IMR-90 (cell line): Measurements from ENCODE around the gene NEK6. TPM values are rescaled to one million over a fixed set of nuclear protein-coding genes. Genes with fewer than 3 reads are reported as not detected.
A peak's percentile ranks its signal among the peaks of the same experiment; 100 is the strongest.

ENCODE experiments used
- ATAC-seq: fragments of 200-7000 bp; cut with Tn5 transposase; 2 replicates; pipeline ENCODE4 v1.9.1; 2020; ENCODE audit warnings: low read depth, mild to moderate bottlenecking, moderate library complexity
- BruUV-seq: library from RNA; stranded (reverse); fragments of 400-500 nt; replicated peaks from 2 replicates; lab custom pipeline; 2021; lab: Mats Ljungman, UMichigan
- CTCF ChIA-PET: fragments of 300-600 bp; formaldehyde crosslinking; extraction: SDS; loops from one replicate; lab custom pipeline; 2021; ENCODE audit warnings: antibody characterized with exemption; lab: Yijun Ruan, JAX
- POLR2A ChIA-PET: fragments of 300-600 bp; sonication (Branson Sonifier 250); formaldehyde crosslinking; loops from one replicate; lab custom pipeline; 2022; ENCODE audit warnings: antibody characterized with exemption; ENCODE audit not compliant: unreplicated experiment; lab: Charles Lee
- DNase-seq: peaks from one replicate; pipeline ENCODE4 v3.0.0; 2013
- H2AFZ ChIP-seq: replicated peaks from 2 replicates; pipeline ENCODE3; 2013; ENCODE audit warnings: low read length, mild to moderate bottlenecking; ENCODE audit not compliant: poor library complexity
- H2AK5ac ChIP-seq: 2 replicates; pipeline ENCODE4 v1.6.1; 2013; ENCODE audit warnings: low read depth, low read length, inconsistent platforms
- H2AK9ac ChIP-seq: replicated peaks from 2 replicates; pipeline ENCODE3; 2013; ENCODE audit warnings: mild to moderate bottlenecking, low read depth, low read length, moderate library complexity; ENCODE audit not compliant: poor library complexity
- H2BK120ac ChIP-seq: 2 replicates; pipeline ENCODE4 v1.6.1; 2013; ENCODE audit warnings: low read depth, low read length, inconsistent platforms
- H2BK15ac ChIP-seq: 3 replicates; pipeline ENCODE4 v1.6.1; 2013; ENCODE audit warnings: low read depth, low read length, inconsistent platforms
- H2BK20ac ChIP-seq: 2 replicates; pipeline ENCODE4 v1.6.1; 2013; ENCODE audit warnings: low read depth, mild to moderate bottlenecking, inconsistent platforms, low read length, moderate library complexity
- H2BK5ac ChIP-seq: 2 replicates; pipeline ENCODE4 v1.6.1; 2013; ENCODE audit warnings: mild to moderate bottlenecking, low read depth, low read length, inconsistent platforms; ENCODE audit not compliant: poor library complexity, severe bottlenecking
- H3K14ac ChIP-seq: replicated peaks from 2 replicates; pipeline ENCODE4 v1.6.1; 2013; ENCODE audit warnings: low read depth, low read length, inconsistent platforms
- H3K18ac ChIP-seq: 2 replicates; pipeline ENCODE4 v1.6.1; 2013; ENCODE audit warnings: low read depth, low read length, control low read depth
- H3K23ac ChIP-seq: 2 replicates; pipeline ENCODE4 v1.6.1; 2013; ENCODE audit warnings: low read depth, low read length, inconsistent platforms
- H3K27ac ChIP-seq: 2 replicates; pipeline ENCODE4 v1.5.1; 2013; ENCODE audit warnings: mild to moderate bottlenecking, control low read depth, low read length; ENCODE audit not compliant: insufficient read depth
- H3K27me3 ChIP-seq: 2 replicates; pipeline ENCODE4 v1.6.1; 2013; ENCODE audit warnings: low read length; ENCODE audit not compliant: control insufficient read depth, insufficient read depth
- H3K36me3 ChIP-seq: 2 replicates; pipeline ENCODE4 v1.6.1; 2013; ENCODE audit warnings: low read length, mixed read lengths; ENCODE audit not compliant: control insufficient read depth, insufficient read depth
- H3K4ac ChIP-seq: 2 replicates; pipeline ENCODE4 v1.6.1; 2013; ENCODE audit warnings: low read depth, low read length, inconsistent platforms
- H3K4me1 ChIP-seq: 2 replicates; pipeline ENCODE4 v1.6.1; 2013; ENCODE audit warnings: low read length, mixed read lengths; ENCODE audit not compliant: control insufficient read depth, insufficient read depth
- H3K4me2 ChIP-seq: 2 replicates; pipeline ENCODE4 v1.6.1; 2013; ENCODE audit warnings: low read depth, mild to moderate bottlenecking, control low read depth, low read length, moderate library complexity
- H3K4me3 ChIP-seq: 2 replicates; pipeline ENCODE4 v1.5.1; 2013; ENCODE audit warnings: low read depth, mild to moderate bottlenecking, control low read depth, low read length, moderate library complexity; ENCODE audit not compliant: insufficient read depth
- H3K56ac ChIP-seq: 2 replicates; pipeline ENCODE4 v1.6.1; 2013; ENCODE audit warnings: low read length, inconsistent platforms; ENCODE audit not compliant: insufficient read depth; ENCODE audit errors: extremely low read depth
- H3K79me1 ChIP-seq, 2 experiments: 2 replicates each; pipeline ENCODE4 v1.6.1; 2013; ENCODE audit warnings: low read length in 2 of 2, inconsistent platforms in 1 of 2, low read depth in 1 of 2
- H3K9ac ChIP-seq: 2 replicates; pipeline ENCODE4 v1.6.1; 2013; ENCODE audit warnings: low read depth, low read length, control low read depth
- H3K9me1 ChIP-seq: 2 replicates; pipeline ENCODE4 v1.6.1; 2013; ENCODE audit warnings: low read length, inconsistent platforms; ENCODE audit not compliant: insufficient read depth
- H3K9me3 ChIP-seq: 2 replicates; pipeline ENCODE4 v1.6.1; 2013; ENCODE audit warnings: low read length; ENCODE audit not compliant: control insufficient read depth, insufficient read depth
- H4K20me1 ChIP-seq: 2 replicates; pipeline ENCODE4 v1.6.1; 2013; ENCODE audit warnings: low read length, inconsistent platforms; ENCODE audit not compliant: insufficient read depth
- H4K5ac ChIP-seq: 2 replicates; pipeline ENCODE4 v1.6.1; 2013; ENCODE audit warnings: mild to moderate bottlenecking, low read depth, low read length, control low read depth
- H4K8ac ChIP-seq, 2 experiments: 2 replicates each; pipeline ENCODE4 v1.6.1; 2013; ENCODE audit warnings: low read depth in 2 of 2, low read length in 2 of 2, control low read depth in 1 of 2, inconsistent platforms in 1 of 2
- H4K91ac ChIP-seq: 2 replicates; pipeline ENCODE4 v1.6.1; 2013; ENCODE audit warnings: low read depth, low read length, inconsistent platforms; ENCODE audit not compliant: insufficient read depth
- BHLHE40 ChIP-seq: fragments of 150-350 bp; IDR thresholded peaks from 2 replicates; pipeline ENCODE4 v1.6.1; 2016; ENCODE audit warnings: mild to moderate bottlenecking, low read depth, low read length
- CEBPB ChIP-seq: IDR thresholded peaks from 2 replicates; pipeline ENCODE4 v1.6.1; 2012; ENCODE audit warnings: low read depth, low read length, improper control_type of control experiment
- MAFK ChIP-seq: IDR thresholded peaks from 2 replicates; pipeline ENCODE4 v1.6.1; 2012; ENCODE audit warnings: low read depth, low read length, improper control_type of control experiment
- MAZ ChIP-seq: IDR thresholded peaks from 2 replicates; pipeline ENCODE4 v1.6.1; 2012; ENCODE audit warnings: low read depth, mild to moderate bottlenecking, low read length, improper control_type of control experiment, moderate library complexity, borderline replicate concordance
- MXI1 ChIP-seq: IDR thresholded peaks from 2 replicates; pipeline ENCODE4 v1.6.1; 2012; ENCODE audit warnings: low read depth, mild to moderate bottlenecking, low read length, moderate library complexity, borderline replicate concordance
- NFE2L2 ChIP-seq: fragments of 150-350 bp; IDR thresholded peaks from 2 replicates; pipeline ENCODE4 v1.6.1; 2016; ENCODE audit warnings: low read depth, mild to moderate bottlenecking, low read length
- POLR2A ChIP-seq: IDR thresholded peaks from 2 replicates; pipeline ENCODE4 v1.6.1; 2012; ENCODE audit warnings: mild to moderate bottlenecking, low read depth, low read length
- RAD21 ChIP-seq: IDR thresholded peaks from 2 replicates; pipeline ENCODE4 v1.6.1; 2012; ENCODE audit warnings: low read length, improper control_type of control experiment
- RFX5 ChIP-seq: IDR thresholded peaks from 2 replicates; pipeline ENCODE4 v1.8.0; 2012; ENCODE audit warnings: low read depth, mild to moderate bottlenecking, low read length, moderate library complexity
- SMC3 ChIP-seq: fragments of 150-350 bp; IDR thresholded peaks from 2 replicates; pipeline ENCODE4 v1.6.1; 2016; ENCODE audit warnings: low read depth, mild to moderate bottlenecking, antibody characterized with exemption, low read length, moderate library complexity
- WGBS, 2 experiments: methylation state at CpG; one replicate each; pipeline versions ENCODE4 v1.1.5 to v1.1.7; 2013; ENCODE audit warnings: missing lambda C conversion rate in 2 of 2; ENCODE audit not compliant: insufficient read length in 1 of 2; ENCODE audit errors: extremely low coverage in 2 of 2; 5-methylcytosine and 5-hydroxymethylcytosine counted together
- dilution Hi-C: fragments of 300-500 bp; cut with HindIII; formaldehyde crosslinking; loops from one replicate; pipeline ENCODE4 v1.14.3; 2018; ENCODE audit warnings: low sequenced_read_pairs; ENCODE audit not compliant: unreplicated experiment
- in situ Hi-C: fragments of 300-500 bp; cut with MboI; formaldehyde crosslinking; loops from 3 replicates; pipeline ENCODE4 v1.14.3; 2019; ENCODE audit warnings: low sequenced_read_pairs, inconsistent platforms, mixed read lengths
- intact Hi-C: fragments of 100-400 bp; cut with micrococcal nuclease; formaldehyde crosslinking; loops from 2 replicates; pipeline ENCODE4 v1.10.0; 2022
- polyA plus RNA-seq, 3 experiments: library from polyadenylated mRNA; depleted of rRNA; stranded (reverse); fragments of >200 nt; gene quantifications; 2 replicates each; pipeline ENCODE4 v1.2.3, GENCODE V29; 2012; ENCODE audit warnings: low replicate concordance in 1 of 3
- total RNA-seq: library from RNA; depleted of rRNA; stranded (reverse); fragments of >200 nt; gene quantifications from 2 replicates; pipeline ENCODE4 v1.2.3, GENCODE V29; 2012
- TF ChIP-seq, protein P1 (sequence below): fragments of 150-350 bp; IDR thresholded peaks from 2 replicates; pipeline ENCODE4 v1.6.1; 2017; ENCODE audit warnings: mild to moderate bottlenecking, antibody characterized with exemption, low read length, low read depth
- TF ChIP-seq, protein P2 (sequence below): conservative IDR thresholded peaks from 2 replicates; pipeline ENCODE4 v1.5.1; 2012; ENCODE audit warnings: mild to moderate bottlenecking, low read depth, low read length, improper control_type of control experiment
- TF ChIP-seq, protein P3 (sequence below): fragments of 150-350 bp; IDR thresholded peaks from 2 replicates; pipeline ENCODE4 v1.6.1; 2016; ENCODE audit warnings: low read depth, mild to moderate bottlenecking, low read length, moderate library complexity, borderline replicate concordance

Gene NEK6
- total and polyA plus RNA-seq, 2 of the 4 experiments (the other 2 are of a cell fraction), result 79.9 to 112 TPM

DNA sequence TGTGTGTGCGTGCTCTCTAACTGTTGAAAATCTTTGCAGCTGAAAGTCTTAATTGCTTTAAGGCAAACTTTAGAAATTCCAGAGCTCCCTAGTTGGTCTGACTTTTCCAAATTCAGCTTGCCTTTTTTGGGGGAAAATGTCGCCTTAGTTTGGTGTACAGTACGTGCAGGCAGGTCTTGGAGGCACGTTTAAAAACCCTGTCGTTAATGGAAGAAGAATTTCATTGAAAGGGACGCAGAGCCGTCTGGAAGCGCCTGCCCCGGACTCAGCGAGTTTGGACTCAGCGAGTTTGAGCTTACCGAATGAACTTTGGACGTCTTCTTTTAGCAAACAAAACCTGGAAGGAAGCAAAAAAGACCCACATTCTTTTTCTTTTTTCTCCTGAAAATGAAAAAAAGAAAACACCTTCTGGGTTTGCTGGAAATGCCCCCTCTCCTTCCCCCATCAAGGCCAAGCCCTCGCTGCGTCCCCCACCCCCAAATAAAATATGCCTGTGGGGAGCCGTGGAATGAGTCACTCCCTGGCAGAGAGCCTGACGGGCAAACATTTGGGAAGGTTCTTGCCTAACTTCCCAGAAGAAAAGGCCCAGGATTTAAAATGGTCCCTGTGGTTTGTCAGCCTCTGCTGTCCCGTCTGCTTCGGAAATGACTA lies 1.5 kb downstream of the NEK6 start:
- peak overlapping the region; percentile 78 for H3K4me3 ChIP-seq
- CTCF ChIA-PET, result interaction anchor here (0.9 kb wide), 1 partner anchor 125 kb away, joined by 3 read pairs; no protein-coding TSS in a partner anchor
- peak overlapping the region; percentile 93; the same call in 2 of the 3 replicates for H2BK15ac ChIP-seq
- peak overlapping the region; percentile 100 for H2AK5ac ChIP-seq
- H3K27ac ChIP-seq, result peak overlapping the region; percentile 99
- DNase-seq (peak; percentile 91), ATAC-seq (peak; percentile 9)
- H3K79me1 ChIP-seq, result peaks cover 3 to 44% of the 10 kb centered on the region in 2 experiments; a peak in 3 of 4 replicates
- H3K36me3 ChIP-seq, result peaks cover 13% of the 10 kb centered on the region; the same call in 1 of the 2 replicates
- H3K27me3 ChIP-seq, result no peaks in the 10 kb centered on the region
- intact Hi-C loops, result loop anchor here (1.0 to 10.0 kb wide), 5 partner anchors 27 to 714 kb away; no protein-coding TSS in a partner anchor
- peak overlapping the region; percentile 91 to 95 for H4K8ac ChIP-seq
- peak overlapping the region; percentile 99 for H3K9ac ChIP-seq
- WGBS, 2 experiments, result 0% methylated on average over 11 of the region's 19 CpGs; no CpG with 5 or more reads in 1 of the 2 experiments
- POLR2A ChIA-PET, result interaction anchor here (0.5 to 0.7 kb wide), 2 partner anchors 16 to 61 kb away, joined by 3 to 10 read pairs; no protein-coding TSS in a partner anchor
- peak overlapping the region; percentile 100 for H2AK9ac ChIP-seq
- peak overlapping the region; percentile 99 for H3K4ac ChIP-seq
- H2AFZ ChIP-seq, result no peak overlapping the region
- H3K4me1 ChIP-seq, result peaks cover 45% of the 10 kb centered on the region
- peaks cover 29% of the 10 kb centered on the region for H3K9me1 ChIP-seq
- peak overlapping the region; percentile 100 for H2BK5ac ChIP-seq
- H3K23ac ChIP-seq, result peak overlapping the region; percentile 99
- peak overlapping the region; percentile 92 for H3K18ac ChIP-seq
- peak overlapping the region; percentile 94 for H4K5ac ChIP-seq
- peak overlapping the region; percentile 99 for H3K56ac ChIP-seq
- H4K91ac ChIP-seq, result peak overlapping the region; percentile 99
- H3K4me2 ChIP-seq, result peak overlapping the region; percentile 95
- in situ Hi-C loops, result no loop called here
- dilution Hi-C loops, result no loop called here
- peak overlapping the region; percentile 98 for H3K14ac ChIP-seq
- H4K20me1 ChIP-seq, result peaks cover 42% of the 10 kb centered on the region
- H2BK120ac ChIP-seq, result peak overlapping the region; percentile 91
- H2BK20ac ChIP-seq, result peak overlapping the region; percentile 96
- BruUV-seq, result TSS peak; percentile 3
- H3K9me3 ChIP-seq, result no peaks in the 10 kb centered on the region
- TF ChIP-seq POLR2A (0 out of 2 replicates have a peak, but pooled peaks have one; percentile 61), MAFK (no peak), RAD21 (no peak; the same call in 1 of the 2 replicates), MAZ (peak; percentile 57; the same call in 1 of the 2 replicates), NFE2L2 (no peak), CEBPB (peak; percentile 94), BHLHE40 (no peak; the same call in 1 of the 2 replicates), MXI1 (no peak), SMC3 (peak; percentile 3; the same call in 1 of the 2 replicates), RFX5 (no peak)
- TF ChIP-seq, protein P1, sequence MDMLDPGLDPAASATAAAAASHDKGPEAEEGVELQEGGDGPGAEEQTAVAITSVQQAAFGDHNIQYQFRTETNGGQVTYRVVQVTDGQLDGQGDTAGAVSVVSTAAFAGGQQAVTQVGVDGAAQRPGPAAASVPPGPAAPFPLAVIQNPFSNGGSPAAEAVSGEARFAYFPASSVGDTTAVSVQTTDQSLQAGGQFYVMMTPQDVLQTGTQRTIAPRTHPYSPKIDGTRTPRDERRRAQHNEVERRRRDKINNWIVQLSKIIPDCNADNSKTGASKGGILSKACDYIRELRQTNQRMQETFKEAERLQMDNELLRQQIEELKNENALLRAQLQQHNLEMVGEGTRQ, result no peak
- TF ChIP-seq, protein P2, sequence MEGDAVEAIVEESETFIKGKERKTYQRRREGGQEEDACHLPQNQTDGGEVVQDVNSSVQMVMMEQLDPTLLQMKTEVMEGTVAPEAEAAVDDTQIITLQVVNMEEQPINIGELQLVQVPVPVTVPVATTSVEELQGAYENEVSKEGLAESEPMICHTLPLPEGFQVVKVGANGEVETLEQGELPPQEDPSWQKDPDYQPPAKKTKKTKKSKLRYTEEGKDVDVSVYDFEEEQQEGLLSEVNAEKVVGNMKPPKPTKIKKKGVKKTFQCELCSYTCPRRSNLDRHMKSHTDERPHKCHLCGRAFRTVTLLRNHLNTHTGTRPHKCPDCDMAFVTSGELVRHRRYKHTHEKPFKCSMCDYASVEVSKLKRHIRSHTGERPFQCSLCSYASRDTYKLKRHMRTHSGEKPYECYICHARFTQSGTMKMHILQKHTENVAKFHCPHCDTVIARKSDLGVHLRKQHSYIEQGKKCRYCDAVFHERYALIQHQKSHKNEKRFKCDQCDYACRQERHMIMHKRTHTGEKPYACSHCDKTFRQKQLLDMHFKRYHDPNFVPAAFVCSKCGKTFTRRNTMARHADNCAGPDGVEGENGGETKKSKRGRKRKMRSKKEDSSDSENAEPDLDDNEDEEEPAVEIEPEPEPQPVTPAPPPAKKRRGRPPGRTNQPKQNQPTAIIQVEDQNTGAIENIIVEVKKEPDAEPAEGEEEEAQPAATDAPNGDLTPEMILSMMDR, result no peak
- TF ChIP-seq, protein P3, sequence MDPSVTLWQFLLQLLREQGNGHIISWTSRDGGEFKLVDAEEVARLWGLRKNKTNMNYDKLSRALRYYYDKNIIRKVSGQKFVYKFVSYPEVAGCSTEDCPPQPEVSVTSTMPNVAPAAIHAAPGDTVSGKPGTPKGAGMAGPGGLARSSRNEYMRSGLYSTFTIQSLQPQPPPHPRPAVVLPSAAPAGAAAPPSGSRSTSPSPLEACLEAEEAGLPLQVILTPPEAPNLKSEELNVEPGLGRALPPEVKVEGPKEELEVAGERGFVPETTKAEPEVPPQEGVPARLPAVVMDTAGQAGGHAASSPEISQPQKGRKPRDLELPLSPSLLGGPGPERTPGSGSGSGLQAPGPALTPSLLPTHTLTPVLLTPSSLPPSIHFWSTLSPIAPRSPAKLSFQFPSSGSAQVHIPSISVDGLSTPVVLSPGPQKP, result no peak
